K562 (cell line): ENCODE results near the gene FGD6. TPM values are rescaled to one million over a fixed set of nuclear protein-coding genes. Genes with fewer than 3 reads are reported as not detected.

ENCODE experiments used
- CHD1 ChIP-seq: fragments of 200-600 bp; sonication (generic); IDR thresholded peaks from one replicate; pipeline ENCODE4 v1.6.1; 2012; ENCODE audit warnings: mild to moderate bottlenecking, moderate library complexity, low read length, inconsistent platforms
- DACH1 ChIP-seq: fragments of 450-650 bp; IDR thresholded peaks from 2 replicates; pipeline ENCODE4 v1.6.1; 2018; ENCODE audit not compliant: partially characterized antibody
- EP400 ChIP-seq: fragments of 450-650 bp; IDR thresholded peaks from 2 replicates; pipeline ENCODE4 v1.6.1; 2017; ENCODE audit warnings: antibody characterized with exemption, mild to moderate bottlenecking, moderate library complexity
- ETS1 ChIP-seq: conservative IDR thresholded peaks from 2 replicates; pipeline ENCODE4 v1.6.1; 2011; ENCODE audit warnings: low read depth, mild to moderate bottlenecking, low read length; ENCODE audit not compliant: control insufficient read depth
- ETV5 ChIP-seq: sonication (generic); formaldehyde crosslinking; IDR thresholded peaks from 2 replicates; pipeline ENCODE4 v1.4.0; 2020; ENCODE audit warnings: low read depth, mild to moderate bottlenecking, missing genetic modification reagents
- FOXM1 ChIP-seq, 2 experiments: fragments of 450-650 bp in 1 of 2; sonication (generic) in 1 of 2; formaldehyde crosslinking in 1 of 2; IDR thresholded peaks; 2 replicates each; pipeline versions ENCODE4 v1.6.1 to v1.9.0; 2017 to 2022; ENCODE audit warnings: low read depth in 2 of 2, mild to moderate bottlenecking in 2 of 2, missing genetic modification reagents in 1 of 2, moderate library complexity in 1 of 2
- IFI16 ChIP-seq: fragments of 250-450 bp; sonication (Bioruptor Pico); IDR thresholded peaks from 2 replicates; pipeline ENCODE4 v2.1.2; 2022; ENCODE audit warnings: mild to moderate bottlenecking, inconsistent platforms
- KHSRP ChIP-seq: fragments of 450-650 bp; IDR thresholded peaks from 2 replicates; pipeline ENCODE4 v1.6.1; 2017
- KLF16 ChIP-seq: IDR thresholded peaks from 2 replicates; pipeline ENCODE4 v1.6.1; 2016; ENCODE audit warnings: antibody characterized with exemption
- LCOR ChIP-seq: sonication (generic); formaldehyde crosslinking; IDR thresholded peaks from 2 replicates; pipeline ENCODE4 v1.8.0; 2022; ENCODE audit warnings: mild to moderate bottlenecking, missing genetic modification reagents
- NFRKB ChIP-seq: fragments of 450-650 bp; IDR thresholded peaks from 2 replicates; pipeline ENCODE4 v1.6.1; 2016; ENCODE audit warnings: low read depth
- NUFIP1 ChIP-seq: fragments of 450-650 bp; IDR thresholded peaks from 2 replicates; pipeline ENCODE4 v1.6.1; 2018; ENCODE audit not compliant: partially characterized antibody
- PPARD ChIP-seq: fragments of 250-450 bp; sonication (Bioruptor Pico); IDR thresholded peaks from 2 replicates; pipeline ENCODE4 v1.8.0; 2022; ENCODE audit warnings: inconsistent platforms, mild to moderate bottlenecking, moderate library complexity
- RCOR1 ChIP-seq, 2 experiments: IDR thresholded peaks; 2 replicates each; pipeline ENCODE4 v1.6.1; 2012; ENCODE audit warnings: low read depth in 2 of 2, low read length in 2 of 2, borderline replicate concordance in 1 of 2, improper control_type of control experiment in 1 of 2
- TCF7L2 ChIP-seq: fragments of 150-350 bp; IDR thresholded peaks from 2 replicates; pipeline ENCODE4 v1.6.1; 2016; ENCODE audit warnings: low read depth, mild to moderate bottlenecking, low read length, moderate library complexity
- U2AF2 ChIP-seq: fragments of 200-400 bp; formaldehyde crosslinking; optimal IDR thresholded peaks from 2 replicates; pipeline ENCODE3; 2017; ENCODE audit warnings: low read depth, mild to moderate bottlenecking, low read length
- ZNF175 ChIP-seq: fragments of 200-800 bp; sonication (Bioruptor generic); IDR thresholded peaks from 2 replicates; pipeline ENCODE4 v1.6.1; 2016; ENCODE audit warnings: low read depth, mild to moderate bottlenecking, missing genetic modification characterization, missing compliant biosample characterization
- ZNF644 ChIP-seq: fragments of 200-800 bp; sonication (Bioruptor generic); IDR thresholded peaks from 2 replicates; pipeline ENCODE4 v1.6.1; 2016; ENCODE audit warnings: low read depth, missing genetic modification characterization, missing compliant biosample characterization
- ZNF766 ChIP-seq: fragments of 200-800 bp; sonication (Bioruptor generic); conservative IDR thresholded peaks from 2 replicates; pipeline ENCODE4 v1.6.1; 2016; ENCODE audit warnings: missing genetic modification characterization, missing compliant biosample characterization
- polyA plus RNA-seq, 8 experiments: library from polyadenylated mRNA; depleted of rRNA in 4 of 8; stranded (reverse) in 5 of 8; unstranded in 3 of 8; fragments of >200 nt; fragmentation: Nextera tagmentation in 2 of 8; fragmentation: Illumina TruSeq in 1 of 8; extraction: Ambion mirVana in 2 of 8; extraction: Trizol in 1 of 8; gene quantifications; 2 replicates each; pipeline versions ENCODE4 v1.2.1 to v1.2.3, GENCODE V29; 2011 to 2014; ENCODE audit warnings: inconsistent platforms in 1 of 8, missing spikeins in 1 of 8
- total RNA-seq, 7 experiments: library from RNA; depleted of rRNA in 6 of 7; stranded (reverse); fragments of >200 nt in 6 of 7; fragmentation: Illumina TruSeq in 2 of 7; extraction: Trizol in 2 of 7; gene quantifications; 2 replicates each; pipeline versions ENCODE4 v1.2.1 to v1.2.3, GENCODE V29; 2011 to 2021; ENCODE audit warnings: low replicate concordance in 1 of 7
- TF ChIP-seq, protein P1 (sequence below), 2 experiments: fragments of 200-800 bp in 1 of 2; sonication (Bioruptor generic) in 1 of 2; sonication (generic) in 1 of 2; formaldehyde crosslinking in 1 of 2; IDR thresholded peaks in 1 of 2; conservative IDR thresholded peaks in 1 of 2; 2 replicates each; pipeline versions ENCODE4 v1.5.0 to v1.6.1; 2016 to 2020; ENCODE audit warnings: missing compliant biosample characterization in 1 of 2, missing genetic modification characterization in 1 of 2, missing genetic modification reagents in 1 of 2
- TF ChIP-seq, protein P2 (sequence below): fragments of 450-650 bp; IDR thresholded peaks from 2 replicates; pipeline ENCODE4 v1.6.1; 2016; ENCODE audit warnings: borderline replicate concordance
- TF ChIP-seq, protein P3 (sequence below): fragments of 450-650 bp; IDR thresholded peaks from 2 replicates; pipeline ENCODE4 v1.6.1; 2016; ENCODE audit warnings: missing biosample characterization, missing genetic modification characterization

Gene FGD6
- total and polyA plus RNA-seq, 9 of the 15 experiments (the other 6 are each of a cell fraction or from before 2014, with no cell fraction given), result 1.5 to 11.1 (median 5.8) TPM

GRCh38 chr12:95217377-95218149 lies at the start of gene FGD6, which contains the start of gene VEZT (continued):
- no peak for TF ChIP-seq CHD1
- TF ChIP-seq, protein P1, sequence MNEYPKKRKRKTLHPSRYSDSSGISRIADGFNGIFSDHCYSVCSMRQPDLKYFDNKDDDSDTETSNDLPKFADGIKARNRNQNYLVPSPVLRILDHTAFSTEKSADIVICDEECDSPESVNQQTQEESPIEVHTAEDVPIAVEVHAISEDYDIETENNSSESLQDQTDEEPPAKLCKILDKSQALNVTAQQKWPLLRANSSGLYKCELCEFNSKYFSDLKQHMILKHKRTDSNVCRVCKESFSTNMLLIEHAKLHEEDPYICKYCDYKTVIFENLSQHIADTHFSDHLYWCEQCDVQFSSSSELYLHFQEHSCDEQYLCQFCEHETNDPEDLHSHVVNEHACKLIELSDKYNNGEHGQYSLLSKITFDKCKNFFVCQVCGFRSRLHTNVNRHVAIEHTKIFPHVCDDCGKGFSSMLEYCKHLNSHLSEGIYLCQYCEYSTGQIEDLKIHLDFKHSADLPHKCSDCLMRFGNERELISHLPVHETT (CRISPR knock-in tag; conservative IDR thresholded peaks at IDR 0.05 in 1 of 2, IDR thresholded peaks at IDR 0.05 in 1 of 2), result peak in 1 of 2 experiments; percentile 42; a peak in 2 of 4 replicates
- peak; percentile 76 for TF ChIP-seq LCOR
- TF ChIP-seq, protein P2, sequence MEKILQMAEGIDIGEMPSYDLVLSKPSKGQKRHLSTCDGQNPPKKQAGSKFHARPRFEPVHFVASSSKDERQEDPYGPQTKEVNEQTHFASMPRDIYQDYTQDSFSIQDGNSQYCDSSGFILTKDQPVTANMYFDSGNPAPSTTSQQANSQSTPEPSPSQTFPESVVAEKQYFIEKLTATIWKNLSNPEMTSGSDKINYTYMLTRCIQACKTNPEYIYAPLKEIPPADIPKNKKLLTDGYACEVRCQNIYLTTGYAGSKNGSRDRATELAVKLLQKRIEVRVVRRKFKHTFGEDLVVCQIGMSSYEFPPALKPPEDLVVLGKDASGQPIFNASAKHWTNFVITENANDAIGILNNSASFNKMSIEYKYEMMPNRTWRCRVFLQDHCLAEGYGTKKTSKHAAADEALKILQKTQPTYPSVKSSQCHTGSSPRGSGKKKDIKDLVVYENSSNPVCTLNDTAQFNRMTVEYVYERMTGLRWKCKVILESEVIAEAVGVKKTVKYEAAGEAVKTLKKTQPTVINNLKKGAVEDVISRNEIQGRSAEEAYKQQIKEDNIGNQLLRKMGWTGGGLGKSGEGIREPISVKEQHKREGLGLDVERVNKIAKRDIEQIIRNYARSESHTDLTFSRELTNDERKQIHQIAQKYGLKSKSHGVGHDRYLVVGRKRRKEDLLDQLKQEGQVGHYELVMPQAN, result peak; percentile 86
- TF ChIP-seq ZNF175 (CRISPR knock-in tag), result no peak; the same call in 1 of the 2 replicates
- TF ChIP-seq RCOR1 (IDR thresholded peaks at IDR 0.05; ENCODE audit: borderline replicate concordance in 1 of 2, low read depth in 2 of 2, low read length in 2 of 2), result peak in 1 of 2 experiments; percentile 47; a peak in 2 of 4 replicates
- peak; percentile 65; the same call in 1 of the 2 replicates for TF ChIP-seq KLF16
- no peak for TF ChIP-seq FOXM1 (IDR thresholded peaks at IDR 0.05; ENCODE audit: low read depth)
- no peak for TF ChIP-seq FOXM1 (CRISPR knock-in tag; IDR thresholded peaks at IDR 0.05; ENCODE audit: low read depth)
- no peak for TF ChIP-seq ETV5 (CRISPR knock-in tag)
- peak; percentile 81 for TF ChIP-seq EP400
- TF ChIP-seq ZNF766 (CRISPR knock-in tag), result peak; percentile 76
- TF ChIP-seq IFI16, result no peak
- TF ChIP-seq ETS1, result peak; percentile 90; the same call in 1 of the 2 replicates
- TF ChIP-seq NFRKB, result peak; percentile 79
- no peak for TF ChIP-seq U2AF2
- no peak for TF ChIP-seq PPARD
- TF ChIP-seq KHSRP, result no peak
- peak; percentile 25 for TF ChIP-seq DACH1
- TF ChIP-seq, protein P3, sequence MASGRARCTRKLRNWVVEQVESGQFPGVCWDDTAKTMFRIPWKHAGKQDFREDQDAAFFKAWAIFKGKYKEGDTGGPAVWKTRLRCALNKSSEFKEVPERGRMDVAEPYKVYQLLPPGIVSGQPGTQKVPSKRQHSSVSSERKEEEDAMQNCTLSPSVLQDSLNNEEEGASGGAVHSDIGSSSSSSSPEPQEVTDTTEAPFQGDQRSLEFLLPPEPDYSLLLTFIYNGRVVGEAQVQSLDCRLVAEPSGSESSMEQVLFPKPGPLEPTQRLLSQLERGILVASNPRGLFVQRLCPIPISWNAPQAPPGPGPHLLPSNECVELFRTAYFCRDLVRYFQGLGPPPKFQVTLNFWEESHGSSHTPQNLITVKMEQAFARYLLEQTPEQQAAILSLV (tag), result no peak
- no peak for TF ChIP-seq NUFIP1
- TF ChIP-seq ZNF644, result peak; percentile 61; the same call in 1 of the 2 replicates
- TF ChIP-seq TCF7L2, result no peak
